Measurements from ENCODE around the gene SSBP3.

DNA sequence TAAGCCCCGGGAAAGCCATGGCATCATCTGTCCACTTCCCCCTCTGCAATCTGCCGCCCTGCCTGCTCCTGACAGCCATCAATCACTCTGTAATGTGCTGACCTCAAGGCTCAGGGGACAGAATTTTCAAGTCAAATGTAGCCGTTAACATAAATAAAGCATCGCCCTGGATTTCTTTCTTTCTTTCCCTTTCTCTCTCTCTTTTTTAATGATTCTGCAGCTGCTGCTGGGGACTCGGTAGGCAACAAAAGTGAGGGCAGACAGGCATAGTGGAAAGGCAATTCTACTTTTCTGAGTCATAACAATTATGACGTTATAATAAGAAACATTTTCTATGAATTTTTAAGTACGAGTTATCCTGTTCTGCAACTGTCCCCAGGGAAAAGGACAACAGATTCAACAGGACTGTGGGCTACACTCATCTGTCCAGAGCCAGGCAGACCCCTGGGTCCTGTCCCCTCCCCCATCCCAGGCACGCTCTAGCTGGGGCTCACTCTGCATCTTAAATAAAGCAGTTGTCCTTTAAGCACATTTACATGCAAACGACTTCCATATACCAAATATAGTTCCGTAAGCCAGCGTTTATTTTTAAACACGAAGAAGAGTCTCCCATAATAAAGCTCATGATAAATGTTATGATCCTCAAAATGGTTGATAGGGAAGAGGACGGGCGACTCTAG, 78.7 kb downstream of the SSBP3 start:
- no peak for TF ChIP-seq ZNF264 (CRISPR knock-in tag; IDR thresholded peaks at IDR 0.05)
- TF ChIP-seq U2AF2 (IDR thresholded peaks at IDR 0.05; ENCODE audit: low read depth, low read length), result no peak
- TF ChIP-seq SMC3 (IDR thresholded peaks at IDR 0.05; ENCODE audit: low read length), result no peak
- no peak for TF ChIP-seq ZBTB3 (CRISPR knock-in tag; IDR thresholded peaks at IDR 0.05; ENCODE audit: borderline replicate concordance, low read depth)
- no peak for TF ChIP-seq CREB1 (IDR thresholded peaks at IDR 0.05)
- TF ChIP-seq CREB1 (CRISPR knock-in tag; IDR thresholded peaks at IDR 0.05), result no peak
- TF ChIP-seq, protein P1, sequence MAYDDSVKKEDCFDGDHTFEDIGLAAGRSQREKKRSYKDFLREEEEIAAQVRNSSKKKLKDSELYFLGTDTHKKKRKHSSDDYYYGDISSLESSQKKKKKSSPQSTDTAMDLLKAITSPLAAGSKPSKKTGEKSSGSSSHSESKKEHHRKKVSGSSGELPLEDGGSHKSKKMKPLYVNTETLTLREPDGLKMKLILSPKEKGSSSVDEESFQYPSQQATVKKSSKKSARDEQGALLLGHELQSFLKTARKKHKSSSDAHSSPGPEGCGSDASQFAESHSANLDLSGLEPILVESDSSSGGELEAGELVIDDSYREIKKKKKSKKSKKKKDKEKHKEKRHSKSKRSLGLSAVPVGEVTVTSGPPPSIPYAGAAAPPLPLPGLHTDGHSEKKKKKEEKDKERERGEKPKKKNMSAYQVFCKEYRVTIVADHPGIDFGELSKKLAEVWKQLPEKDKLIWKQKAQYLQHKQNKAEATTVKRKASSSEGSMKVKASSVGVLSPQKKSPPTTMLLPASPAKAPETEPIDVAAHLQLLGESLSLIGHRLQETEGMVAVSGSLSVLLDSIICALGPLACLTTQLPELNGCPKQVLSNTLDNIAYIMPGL (CRISPR knock-in tag; IDR thresholded peaks at IDR 0.05; ENCODE audit: borderline replicate concordance in 1 of 2, low read depth in 1 of 2), result no peak
